Measurements from ENCODE around the gene POLR2B.
"Not testable (repeated sequence)": the region's sequence is repeated elsewhere in the genome, so short reads cannot be mapped to it uniquely, and the experiment has no call there.

POLR2B gene

DNA sequence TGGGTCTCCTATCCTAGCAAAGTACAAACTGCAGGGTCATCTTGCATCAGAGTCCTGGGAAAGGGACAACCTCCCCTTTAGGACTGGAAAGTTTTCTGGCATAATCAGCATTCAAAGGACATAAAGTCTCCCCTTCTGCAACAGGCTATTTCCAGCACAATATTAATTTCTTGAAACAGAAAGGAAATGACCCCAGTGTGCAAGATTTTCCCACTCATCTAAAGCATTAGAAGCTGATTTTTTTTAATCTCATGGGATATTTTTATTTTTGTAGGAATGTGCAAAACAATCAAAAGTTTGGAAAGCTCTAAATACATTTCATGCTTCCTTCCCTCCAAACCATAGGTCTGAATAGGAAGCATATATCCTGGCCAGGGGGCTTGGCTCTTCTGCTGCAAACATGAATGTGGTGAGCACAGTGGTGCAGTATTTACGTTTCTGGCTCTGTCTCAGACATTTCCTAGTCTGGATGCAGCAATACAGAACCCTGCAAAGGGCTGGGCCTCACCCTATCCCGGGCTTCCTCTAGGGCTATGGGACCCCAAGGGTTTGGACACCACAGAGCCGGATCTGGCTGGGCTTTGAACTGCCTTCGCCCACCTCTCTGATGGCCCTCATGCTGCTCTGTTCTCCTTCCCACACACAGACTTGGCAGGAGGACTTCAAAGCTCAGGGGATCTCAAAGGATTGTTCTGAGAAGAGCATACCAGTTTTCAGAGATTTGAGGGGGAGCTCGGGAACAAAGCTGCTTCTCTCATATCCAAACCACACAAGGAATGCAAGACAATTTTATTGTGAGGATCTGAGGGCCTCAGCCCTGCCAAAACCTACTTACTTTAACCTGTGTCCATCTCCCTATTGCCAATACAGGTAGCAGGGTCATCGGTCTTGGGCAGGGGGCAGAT is 64.9 kb downstream of the POLR2B start:
- no peaks in the 10 kb centered on the region for H3K27me3 ChIP-seq (replicated peaks; ENCODE audit: insufficient read depth, low read length)
- no peaks in the 10 kb centered on the region for H3K79me2 ChIP-seq (ENCODE audit: low read length)
- no peaks in the 10 kb centered on the region for H3K4me1 ChIP-seq (ENCODE audit: low read length)
- no peaks in the 10 kb centered on the region for H4K20me1 ChIP-seq (ENCODE audit: insufficient read depth, low read length)
- no peak overlapping the region for H3K4me2 ChIP-seq (ENCODE audit: low read depth, low read length)
- no peaks in the 10 kb centered on the region for H3F3A ChIP-seq (ENCODE audit: insufficient read depth, low read length)
- H2AFZ ChIP-seq (ENCODE audit: low read length), result no peak overlapping the region
- H3K36me3 ChIP-seq (replicated peaks; ENCODE audit: insufficient read depth, low read length), result no peaks in the 10 kb centered on the region
- DNase-seq, result no peak
- H3K9ac ChIP-seq (ENCODE audit: low read length), result no peak overlapping the region
- no peak overlapping the region for H3K27ac ChIP-seq (ENCODE audit: low read length)
- H3K9me2 ChIP-seq (replicated peaks; ENCODE audit: insufficient read depth, low read length), result no peaks in the 10 kb centered on the region
- TF ChIP-seq EZH2 (optimal IDR thresholded peaks at IDR 0.05; ENCODE audit: low read depth, low read length), result no peak
- no peak overlapping the region for H3K4me3 ChIP-seq (ENCODE audit: low read length)
- H3K9me3 ChIP-seq (replicated peaks; ENCODE audit: insufficient read depth, low read length), result no peaks in the 10 kb centered on the region

DNA sequence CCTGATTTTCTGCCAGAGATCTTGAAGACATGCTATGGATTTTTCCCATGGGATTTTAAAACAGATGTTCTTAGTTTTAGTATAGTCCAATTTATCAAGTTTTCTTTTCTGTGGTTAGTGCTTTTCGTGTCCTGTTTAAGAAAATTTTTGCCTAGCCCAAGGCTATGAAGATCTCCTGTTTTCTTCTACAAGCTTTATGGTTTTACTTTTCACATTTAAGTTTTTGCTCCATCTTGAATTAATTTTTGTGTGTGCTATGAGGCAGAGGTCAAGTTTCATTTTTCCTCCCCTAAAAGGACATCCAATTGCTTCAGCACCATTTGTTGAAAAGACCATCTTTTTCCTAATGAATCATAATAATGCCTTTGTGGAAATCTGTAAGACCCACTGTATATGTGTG is 65.6 kb downstream of the POLR2B start:
- TF ChIP-seq, protein P1, sequence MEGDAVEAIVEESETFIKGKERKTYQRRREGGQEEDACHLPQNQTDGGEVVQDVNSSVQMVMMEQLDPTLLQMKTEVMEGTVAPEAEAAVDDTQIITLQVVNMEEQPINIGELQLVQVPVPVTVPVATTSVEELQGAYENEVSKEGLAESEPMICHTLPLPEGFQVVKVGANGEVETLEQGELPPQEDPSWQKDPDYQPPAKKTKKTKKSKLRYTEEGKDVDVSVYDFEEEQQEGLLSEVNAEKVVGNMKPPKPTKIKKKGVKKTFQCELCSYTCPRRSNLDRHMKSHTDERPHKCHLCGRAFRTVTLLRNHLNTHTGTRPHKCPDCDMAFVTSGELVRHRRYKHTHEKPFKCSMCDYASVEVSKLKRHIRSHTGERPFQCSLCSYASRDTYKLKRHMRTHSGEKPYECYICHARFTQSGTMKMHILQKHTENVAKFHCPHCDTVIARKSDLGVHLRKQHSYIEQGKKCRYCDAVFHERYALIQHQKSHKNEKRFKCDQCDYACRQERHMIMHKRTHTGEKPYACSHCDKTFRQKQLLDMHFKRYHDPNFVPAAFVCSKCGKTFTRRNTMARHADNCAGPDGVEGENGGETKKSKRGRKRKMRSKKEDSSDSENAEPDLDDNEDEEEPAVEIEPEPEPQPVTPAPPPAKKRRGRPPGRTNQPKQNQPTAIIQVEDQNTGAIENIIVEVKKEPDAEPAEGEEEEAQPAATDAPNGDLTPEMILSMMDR (IDR thresholded peaks at IDR 0.05; ENCODE audit: low read length), result no peak
- TF ChIP-seq EZH2 (optimal IDR thresholded peaks at IDR 0.05; ENCODE audit: low read depth, low read length) (no peak), EZH2phosphoT487 (IDR thresholded peaks at IDR 0.05; ENCODE audit: low read length) (no peak)
- Histone ChIP-seq H3K9me3 (replicated peaks; ENCODE audit: insufficient read depth, low read length) (no peaks in the 10 kb centered on the region), H3K4me3 (ENCODE audit: low read length) (no peak overlapping the region), H3K4me2 (ENCODE audit: low read depth, low read length) (no peak overlapping the region), H3K4me1 (ENCODE audit: low read length) (no peaks in the 10 kb centered on the region), H2AFZ (ENCODE audit: low read length) (no peak overlapping the region), H3K36me3 (replicated peaks; ENCODE audit: insufficient read depth, low read length) (no peaks in the 10 kb centered on the region), H3K27me3 (replicated peaks; ENCODE audit: insufficient read depth, low read length) (no peaks in the 10 kb centered on the region), H3K9ac (ENCODE audit: low read length) (no peak overlapping the region), H3F3A (ENCODE audit: insufficient read depth, low read length) (no peaks in the 10 kb centered on the region), H3K79me2 (ENCODE audit: low read length) (no peaks in the 10 kb centered on the region), H4K20me1 (ENCODE audit: insufficient read depth, low read length) (no peaks in the 10 kb centered on the region), H3K27ac (ENCODE audit: low read length) (no peak overlapping the region), H3K9me2 (replicated peaks; ENCODE audit: insufficient read depth, low read length) (no peaks in the 10 kb centered on the region)
- DNase-seq, result no peak

DNA sequence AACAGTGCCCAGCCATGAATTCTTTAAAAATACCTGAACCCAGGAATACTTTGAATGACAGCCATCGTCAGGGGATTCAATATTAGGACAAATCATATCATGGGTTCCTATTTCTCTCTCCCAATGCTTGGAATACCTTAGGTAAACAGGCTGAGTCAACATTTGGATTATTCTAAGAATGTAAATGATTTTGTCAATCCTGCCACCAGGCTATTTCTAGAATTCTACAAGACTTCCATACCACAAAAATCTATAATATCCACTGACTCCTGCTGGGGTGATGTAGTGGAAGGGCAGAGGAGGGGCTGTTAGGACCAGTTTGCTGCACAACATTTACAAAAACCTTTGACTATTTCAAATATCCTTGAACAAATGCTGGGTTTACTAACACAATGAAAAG is 66.3 kb downstream of the POLR2B start:
- no peak overlapping the region for H3K4me2 ChIP-seq (ENCODE audit: low read depth, low read length)
- no peaks in the 10 kb centered on the region for H3K4me1 ChIP-seq (ENCODE audit: low read length)
- no peak for DNase-seq
- no peak overlapping the region for H2AFZ ChIP-seq (ENCODE audit: low read length)
- H3K27me3 ChIP-seq (replicated peaks; ENCODE audit: insufficient read depth, low read length), result no peaks in the 10 kb centered on the region
- TF ChIP-seq EZH2phosphoT487 (IDR thresholded peaks at IDR 0.05; ENCODE audit: low read length) (no peak), EZH2 (optimal IDR thresholded peaks at IDR 0.05; ENCODE audit: low read depth, low read length) (no peak)
- TF ChIP-seq, protein P1 (IDR thresholded peaks at IDR 0.05; ENCODE audit: low read length), result no peak
- no peak overlapping the region for H3K27ac ChIP-seq (ENCODE audit: low read length)
- no peaks in the 10 kb centered on the region for H3K36me3 ChIP-seq (replicated peaks; ENCODE audit: insufficient read depth, low read length)
- H3K79me2 ChIP-seq (ENCODE audit: low read length), result no peaks in the 10 kb centered on the region
- no peaks in the 10 kb centered on the region for H3F3A ChIP-seq (ENCODE audit: insufficient read depth, low read length)
- H3K9me3 ChIP-seq (replicated peaks; ENCODE audit: insufficient read depth, low read length), result no peaks in the 10 kb centered on the region
- no peaks in the 10 kb centered on the region for H4K20me1 ChIP-seq (ENCODE audit: insufficient read depth, low read length)
- H3K9me2 ChIP-seq (replicated peaks; ENCODE audit: insufficient read depth, low read length), result no peaks in the 10 kb centered on the region
- no peak overlapping the region for H3K9ac ChIP-seq (ENCODE audit: low read length)
- no peak overlapping the region for H3K4me3 ChIP-seq (ENCODE audit: low read length)

DNA sequence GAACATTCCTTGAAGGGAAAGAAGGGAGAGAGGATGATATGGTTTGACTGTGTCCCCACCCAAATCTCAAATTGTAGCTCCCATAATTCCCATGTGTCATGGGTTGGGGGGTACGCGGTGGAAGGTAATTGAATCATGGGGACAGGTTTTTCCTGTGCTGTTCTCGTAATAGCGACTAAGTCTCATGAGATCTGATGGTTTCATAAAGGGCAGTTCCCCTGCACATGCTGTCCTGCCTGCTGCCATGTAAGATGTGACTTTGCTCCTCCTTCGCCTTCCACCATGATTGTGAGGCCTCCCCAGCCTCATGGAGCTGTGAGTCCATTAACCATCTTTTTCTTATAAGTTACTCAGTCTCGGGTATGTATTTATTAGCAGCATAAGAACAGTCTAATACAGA is 68.3 kb downstream of the POLR2B start:
- H3K4me2 ChIP-seq (ENCODE audit: low read depth, low read length); H3K27ac ChIP-seq (ENCODE audit: low read length); H3K27me3 ChIP-seq (replicated peaks; ENCODE audit: insufficient read depth, low read length); H3F3A ChIP-seq (ENCODE audit: insufficient read depth, low read length); H3K9me2 ChIP-seq (replicated peaks; ENCODE audit: insufficient read depth, low read length); H3K4me3 ChIP-seq (ENCODE audit: low read length); H3K4me1 ChIP-seq (ENCODE audit: low read length); DNase-seq; H4K20me1 ChIP-seq (ENCODE audit: insufficient read depth, low read length); H3K79me2 ChIP-seq (ENCODE audit: low read length); H2AFZ ChIP-seq (ENCODE audit: low read length); H3K36me3 ChIP-seq (replicated peaks; ENCODE audit: insufficient read depth, low read length); H3K9me3 ChIP-seq (replicated peaks; ENCODE audit: insufficient read depth, low read length); H3K9ac ChIP-seq (ENCODE audit: low read length): not testable (repeated sequence)
